Measurements from ENCODE around the gene COX7B2. TPM values are rescaled to one million over a fixed set of nuclear protein-coding genes. Genes with fewer than 3 reads are reported as not detected.

The COX7B2 gene
- total RNA-seq, 1 donor from 2014 or later, result not detected

- no peak for TF ChIP-seq CTCF (IDR thresholded peaks at IDR 0.05; ENCODE audit: insufficient read depth, low read length, severe bottlenecking)
- Histone ChIP-seq H3K27me3 (ENCODE audit: control insufficient read depth, insufficient read depth, low read length) (no peaks in the 10 kb centered on the region), H3K36me3 (ENCODE audit: control insufficient read depth, insufficient read depth, low read length) (no peaks in the 10 kb centered on the region), H3K4me3 (ENCODE audit: low read depth, low read length) (no peak overlapping the region)
- no peak for DNase-seq (ENCODE audit: low read depth)
- FAIRE-seq, result no peak
These were observed 41.8 kb upstream of the COX7B2 start for GRCh38 chr4:46950826-46951225.

GRCh38 chr4:46949822-46950221, 40.8 kb upstream of the COX7B2 start:
- TF ChIP-seq CTCF (IDR thresholded peaks at IDR 0.05; ENCODE audit: insufficient read depth, low read length, severe bottlenecking), result no peak
- DNase-seq (ENCODE audit: low read depth) (no peak), FAIRE-seq (no peak)

GRCh38 chr4:46947541-46947940, 38.5 kb upstream of the COX7B2 start:
- FAIRE-seq (no peak), DNase-seq (ENCODE audit: low read depth) (no peak)
- Histone ChIP-seq H3K36me3 (ENCODE audit: control insufficient read depth, insufficient read depth, low read length) (no peaks in the 10 kb centered on the region), H3K4me3 (ENCODE audit: low read depth, low read length) (no peak overlapping the region), H3K27me3 (ENCODE audit: control insufficient read depth, insufficient read depth, low read length) (no peaks in the 10 kb centered on the region)
- TF ChIP-seq CTCF (IDR thresholded peaks at IDR 0.05; ENCODE audit: insufficient read depth, low read length, severe bottlenecking), result no peak

More at GRCh38 chr4:46949822-46950221, 40.8 kb upstream of the COX7B2 start:
- Histone ChIP-seq H3K27me3 (ENCODE audit: control insufficient read depth, insufficient read depth, low read length) (no peaks in the 10 kb centered on the region), H3K4me3 (ENCODE audit: low read depth, low read length) (no peak overlapping the region), H3K36me3 (ENCODE audit: control insufficient read depth, insufficient read depth, low read length) (no peaks in the 10 kb centered on the region)

GRCh38 chr4:46946919-46947536, 38.0 kb upstream of the COX7B2 start:
- H3K4me3 ChIP-seq (ENCODE audit: low read depth, low read length), result no peak overlapping the region
- H3K36me3 ChIP-seq (ENCODE audit: control insufficient read depth, insufficient read depth, low read length), result no peaks in the 10 kb centered on the region
- FAIRE-seq (no peak), DNase-seq (ENCODE audit: low read depth) (peak; percentile 8)
- TF ChIP-seq CTCF (IDR thresholded peaks at IDR 0.05; ENCODE audit: insufficient read depth, low read length, severe bottlenecking), result no peak
- no peaks in the 10 kb centered on the region for H3K27me3 ChIP-seq (ENCODE audit: control insufficient read depth, insufficient read depth, low read length)

- no peaks in the 10 kb centered on the region for H3K27me3 ChIP-seq (ENCODE audit: control insufficient read depth, insufficient read depth, low read length)
- H3K4me3 ChIP-seq (ENCODE audit: low read depth, low read length), result no peak overlapping the region
- H3K36me3 ChIP-seq (ENCODE audit: control insufficient read depth, insufficient read depth, low read length), result no peaks in the 10 kb centered on the region
- no peak for TF ChIP-seq CTCF (IDR thresholded peaks at IDR 0.05; ENCODE audit: insufficient read depth, low read length, severe bottlenecking)
- DNase-seq (ENCODE audit: low read depth), result no peak
- no peak for FAIRE-seq
These were observed 36.0 kb upstream of the COX7B2 start for GRCh38 chr4:46945062-46945461.

- no peaks in the 10 kb centered on the region for H3K27me3 ChIP-seq (ENCODE audit: control insufficient read depth, insufficient read depth, low read length)
- TF ChIP-seq CTCF (IDR thresholded peaks at IDR 0.05; ENCODE audit: insufficient read depth, low read length, severe bottlenecking), result no peak
- no peaks in the 10 kb centered on the region for H3K36me3 ChIP-seq (ENCODE audit: control insufficient read depth, insufficient read depth, low read length)
- FAIRE-seq, result no peak
- no peak overlapping the region for H3K4me3 ChIP-seq (ENCODE audit: low read depth, low read length)
- no peak for DNase-seq (ENCODE audit: low read depth)
These were observed 35.3 kb upstream of the COX7B2 start for GRCh38 chr4:46944345-46944744.

Measured in bronchial epithelial cell (primary cell).